Gastrocnemius medialis (tissue), 4 donors: ENCODE results near the gene NUBP1.

Source experiments
- CTCF ChIP-seq, 5 experiments: fragments of 450-650 bp in 3 of 5; fragments of 200-600 bp in 2 of 5; sonication (generic) in 2 of 5; IDR thresholded peaks in 4 of 5; conservative IDR thresholded peaks in 1 of 5; 1 replicate in 4 of 5; 2 replicates in 1 of 5; pipeline ENCODE4 v1.5.1; 2016 to 2019; ENCODE audit warnings: antibody characterized with exemption in 5 of 5, mild to moderate bottlenecking in 3 of 5, moderate library complexity in 3 of 5
- POLR2A ChIP-seq, 2 donors: fragments of 450-650 bp; IDR thresholded peaks; one replicate each; pipeline ENCODE4 v1.6.1; 2017; ENCODE audit warnings: antibody characterized with exemption in 2 of 2, mild to moderate bottlenecking in 2 of 2, moderate library complexity in 2 of 2

GRCh38 chr16:10763456-10763855, 19.8 kb downstream of the NUBP1 start:
- TF ChIP-seq POLR2A (IDR thresholded peaks at IDR 0.05) (no peak), CTCF (IDR thresholded peaks at IDR 0.05 in 4 of 5, conservative IDR thresholded peaks at IDR 0.05 in 1 of 5) (no peak)
